H9 (cell line): ENCODE results near the gene KIZ. TPM values are rescaled to one million over a fixed set of nuclear protein-coding genes. Genes with fewer than 3 reads are reported as not detected.
A peak's percentile ranks its signal among the peaks of the same experiment; 100 is the strongest.

ENCODE experiments used
- DNase-seq: peaks from one replicate; pipeline ENCODE4 v3.0.0-alpha.2; 2017
- H2AFZ ChIP-seq: one replicate; pipeline ENCODE4 v1.6.1; 2013; ENCODE audit warnings: mild to moderate bottlenecking, low read length, control low read depth, moderate library complexity
- H2AK5ac ChIP-seq: 2 replicates; pipeline ENCODE4 v1.6.1; 2013; ENCODE audit warnings: low read length, control low read depth, mixed read lengths; ENCODE audit not compliant: insufficient read length
- H2BK120ac ChIP-seq: one replicate; pipeline ENCODE4 v1.6.1; 2013; ENCODE audit warnings: low read depth, mild to moderate bottlenecking, low read length, control low read depth, inconsistent platforms; ENCODE audit not compliant: poor library complexity, severe bottlenecking
- H2BK12ac ChIP-seq: 2 replicates; pipeline ENCODE4 v1.6.1; 2013; ENCODE audit warnings: low read length, control low read depth, mixed read lengths, low read depth; ENCODE audit not compliant: insufficient read length
- H2BK15ac ChIP-seq: 2 replicates; pipeline ENCODE4 v1.6.1; 2013; ENCODE audit warnings: low read depth, low read length, control low read depth
- H2BK20ac ChIP-seq: one replicate; pipeline ENCODE4 v1.6.1; 2013; ENCODE audit warnings: low read depth, mild to moderate bottlenecking, low read length, control low read depth, inconsistent platforms; ENCODE audit not compliant: poor library complexity, severe bottlenecking
- H2BK5ac ChIP-seq: 2 replicates; pipeline ENCODE4 v1.6.1; 2013; ENCODE audit warnings: low read length, control low read depth, mixed read lengths; ENCODE audit not compliant: insufficient read length
- H3K14ac ChIP-seq: 2 replicates; pipeline ENCODE4 v1.6.1; 2013; ENCODE audit warnings: low read length, control low read depth; ENCODE audit not compliant: insufficient read depth
- H3K18ac ChIP-seq: 2 replicates; pipeline ENCODE4 v1.6.1; 2013; ENCODE audit warnings: low read depth, mild to moderate bottlenecking, mixed read lengths, low read length, control low read depth; ENCODE audit not compliant: insufficient read length
- H3K23ac ChIP-seq: 2 replicates; pipeline ENCODE4 v1.6.1; 2013; ENCODE audit warnings: low read length, control low read depth, mixed read lengths, low read depth; ENCODE audit not compliant: insufficient read length
- H3K23me2 ChIP-seq: 2 replicates; pipeline ENCODE4 v1.6.1; 2013; ENCODE audit warnings: low read depth, mild to moderate bottlenecking, mixed read lengths, low read length, control low read depth; ENCODE audit not compliant: insufficient read length, poor library complexity, severe bottlenecking
- H3K27ac ChIP-seq: 2 replicates; pipeline ENCODE4 v1.5.1; 2013; ENCODE audit warnings: low read length, control low read depth, mixed read lengths, low read depth; ENCODE audit not compliant: insufficient read length
- H3K27me3 ChIP-seq: 2 replicates; pipeline ENCODE4 v1.6.1; 2013; ENCODE audit warnings: low read length, control low read depth, inconsistent platforms; ENCODE audit not compliant: insufficient read depth
- H3K4ac ChIP-seq: 2 replicates; pipeline ENCODE4 v1.6.1; 2013; ENCODE audit warnings: low read depth, mild to moderate bottlenecking, control low read depth, inconsistent platforms, low read length, moderate library complexity
- H3K4me1 ChIP-seq: 2 replicates; pipeline ENCODE4 v1.6.1; 2013; ENCODE audit warnings: low read length, control low read depth, inconsistent platforms; ENCODE audit not compliant: insufficient read depth
- H3K4me2 ChIP-seq: 2 replicates; pipeline ENCODE4 v1.6.1; 2013; ENCODE audit warnings: low read length, control low read depth, mixed read lengths; ENCODE audit not compliant: insufficient read length, insufficient read depth
- H3K56ac ChIP-seq: 2 replicates; pipeline ENCODE4 v1.6.1; 2013; ENCODE audit warnings: low read depth, mild to moderate bottlenecking, mixed read lengths, low read length, control low read depth; ENCODE audit not compliant: insufficient read length
- H3K79me1 ChIP-seq: 2 replicates; pipeline ENCODE4 v1.6.1; 2013; ENCODE audit warnings: low read depth, mild to moderate bottlenecking, moderate library complexity, low read length, control low read depth, inconsistent platforms; ENCODE audit not compliant: insufficient read depth, poor library complexity, severe bottlenecking
- H3K79me2 ChIP-seq: 2 replicates; pipeline ENCODE4 v1.6.1; 2013; ENCODE audit warnings: low read length, control low read depth, inconsistent platforms; ENCODE audit not compliant: insufficient read depth
- H3K9ac ChIP-seq: 2 replicates; pipeline ENCODE4 v1.6.1; 2013; ENCODE audit warnings: low read length, control low read depth, mixed read lengths; ENCODE audit not compliant: insufficient read length; ENCODE audit errors: extremely low read depth
- H3K9me3 ChIP-seq: one replicate; pipeline ENCODE4 v1.6.1; 2013; ENCODE audit warnings: low read depth, low read length, inconsistent platforms; ENCODE audit not compliant: control insufficient read depth
- H3T11ph ChIP-seq: one replicate; pipeline ENCODE4 v1.6.1; 2013; ENCODE audit warnings: mild to moderate bottlenecking, low read length, control low read depth, inconsistent platforms
- H4K20me1 ChIP-seq: one replicate; pipeline ENCODE4 v1.6.1; 2013; ENCODE audit not compliant: control insufficient read depth, insufficient read length, insufficient read depth
- H4K5ac ChIP-seq: 2 replicates; pipeline ENCODE4 v1.6.1; 2013; ENCODE audit warnings: low read depth, mild to moderate bottlenecking, mixed read lengths, low read length, control low read depth; ENCODE audit not compliant: insufficient read length
- H4K8ac ChIP-seq: replicated peaks from 2 replicates; pipeline ENCODE4 v1.6.1; 2013; ENCODE audit warnings: low read length, control low read depth, mixed read lengths, low read depth; ENCODE audit not compliant: insufficient read length
- H4K91ac ChIP-seq: 2 replicates; pipeline ENCODE4 v1.6.1; 2013; ENCODE audit warnings: low read depth, mild to moderate bottlenecking, moderate library complexity, mixed read lengths, low read length, control low read depth; ENCODE audit not compliant: insufficient read length
- H3K27ac Mint-ChIP-seq, 3 experiments: 2 replicates in 2 of 3; 3 replicates in 1 of 3; pipeline ENCODE4 v1.8.0; 2020 to 2021; ENCODE audit warnings: mixed read lengths in 3 of 3, mild to moderate bottlenecking in 1 of 3, moderate library complexity in 1 of 3
- H3K27me3 Mint-ChIP-seq: 2 replicates; pipeline ENCODE4 v1.8.0; 2021; ENCODE audit warnings: low read depth, mild to moderate bottlenecking, moderate library complexity, mixed read lengths
- H3K36me3 Mint-ChIP-seq, 3 experiments: 2 replicates in 2 of 3; 3 replicates in 1 of 3; pipeline ENCODE4 v1.8.0; 2020 to 2021; ENCODE audit warnings: low read depth in 3 of 3, mixed read lengths in 3 of 3; ENCODE audit not compliant: insufficient read depth in 1 of 3
- H3K4me1 Mint-ChIP-seq, 2 experiments: 2 replicates each; pipeline ENCODE4 v1.8.0; 2020; ENCODE audit warnings: mixed read lengths in 2 of 2
- H3K4me3 Mint-ChIP-seq, 2 experiments: 2 replicates in 1 of 2; 3 replicates in 1 of 2; pipeline ENCODE4 v1.8.0; 2020 to 2021; ENCODE audit warnings: mild to moderate bottlenecking in 2 of 2, mixed read lengths in 2 of 2, moderate library complexity in 1 of 2
- H3K9me3 Mint-ChIP-seq, 2 experiments: 2 replicates in 1 of 2; 3 replicates in 1 of 2; pipeline ENCODE4 v1.8.0; 2020; ENCODE audit warnings: mild to moderate bottlenecking in 2 of 2, mixed read lengths in 2 of 2, moderate library complexity in 1 of 2
- WGBS: extraction: QIAGEN DNeasy Blood & Tissue Kit; methylation state at CpG from one replicate; pipeline ENCODE4 v1.1.7; 2013; ENCODE audit warnings: missing lambda C conversion rate, low lambda C conversion rate, mixed read lengths; ENCODE audit not compliant: insufficient read length; ENCODE audit errors: extremely low coverage; 5-methylcytosine and 5-hydroxymethylcytosine counted together
- total RNA-seq: library from RNA; stranded (reverse); gene quantifications from 2 replicates; pipeline ENCODE4 v1.2.1, GENCODE V29; 2021
- TF ChIP-seq, protein P1 (sequence below): fragments of 200-600 bp; sonication (generic); conservative IDR thresholded peaks from 3 replicates; pipeline ENCODE4 v1.8.0; 2021; ENCODE audit warnings: antibody characterized with exemption, mild to moderate bottlenecking

Gene KIZ
- total RNA-seq, 1 experiment from 2014 or later = 29.3 TPM

DNA sequence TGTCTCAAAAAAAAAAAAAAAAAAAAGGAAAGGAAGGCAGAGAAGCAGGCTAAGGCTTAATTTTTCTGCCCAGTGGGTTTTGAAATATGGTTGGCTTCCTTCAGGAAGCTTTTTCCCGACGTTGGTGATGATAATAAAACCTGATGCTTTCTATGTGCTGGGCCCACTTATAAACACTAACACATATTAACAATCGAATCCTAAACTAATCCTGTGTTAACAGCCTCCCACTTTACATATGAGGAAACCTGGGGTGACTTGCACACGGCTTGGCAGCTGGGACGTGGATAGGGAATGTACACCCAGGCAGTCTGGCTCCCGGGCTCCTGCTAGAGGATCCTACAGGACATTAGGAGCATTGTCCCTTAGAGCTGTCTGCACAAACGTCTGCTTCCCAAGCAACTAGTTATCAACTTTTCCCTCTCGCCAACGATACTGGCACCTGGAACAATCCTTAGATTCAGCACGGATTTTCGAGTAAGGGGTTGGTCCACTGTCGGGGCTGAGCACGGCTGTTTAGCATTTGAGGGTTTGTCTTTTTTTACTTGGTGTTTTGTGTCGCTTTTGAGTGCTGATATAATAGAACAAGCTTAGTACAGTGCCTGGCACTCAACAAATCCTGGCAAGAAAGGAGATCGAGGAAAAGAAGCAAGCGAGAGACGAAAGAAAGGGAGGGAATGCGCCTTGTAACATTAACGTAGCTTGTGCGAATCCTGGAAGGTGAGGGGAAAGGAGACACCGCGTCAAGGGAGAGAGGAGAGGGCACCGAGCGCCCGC, 622 bp upstream of the KIZ start:
- Histone ChIP-seq H3K27ac (no peak overlapping the region), H4K91ac (no peak overlapping the region), H2AK5ac (no peak overlapping the region), H4K8ac (no peak overlapping the region), H3K4me1 (peaks cover 5% of the 10 kb centered on the region; the same call in 1 of the 2 replicates), H3K79me2 (peaks cover 1% of the 10 kb centered on the region; the same call in 1 of the 2 replicates), H3K18ac (no peak overlapping the region), H2BK15ac (no peak overlapping the region), H2BK12ac (no peak overlapping the region), H3T11ph (no peak overlapping the region), H4K20me1 (no peaks in the 10 kb centered on the region), H2BK20ac (no peak overlapping the region), H3K9ac (no peak overlapping the region), H3K14ac (no peak overlapping the region), H3K4me2 (peak overlapping the region; percentile 59), H3K79me1 (peaks cover 3% of the 10 kb centered on the region), H3K9me3 (no peaks in the 10 kb centered on the region), H4K5ac (no peak overlapping the region), H2BK5ac (no peak overlapping the region), H3K4ac (no peak overlapping the region), H2AFZ (no peak overlapping the region), H3K23ac (no peak overlapping the region), H3K27me3 (no peaks in the 10 kb centered on the region), H2BK120ac (no peak overlapping the region), H3K56ac (no peak overlapping the region), H3K23me2 (peaks cover 8% of the 10 kb centered on the region)
- DNase-seq = no peak
- peak overlapping the region; percentile 87 to 92 for H3K4me3 Mint-ChIP-seq
- peaks cover 4 to 5% of the 10 kb centered on the region in 2 experiments; a peak in 3 of 5 replicates for H3K9me3 Mint-ChIP-seq
- H3K36me3 Mint-ChIP-seq = peaks cover 0 to 5% (median 5%) of the 10 kb centered on the region in 3 experiments; a peak in 4 of 7 replicates
- TF ChIP-seq, protein P1, sequence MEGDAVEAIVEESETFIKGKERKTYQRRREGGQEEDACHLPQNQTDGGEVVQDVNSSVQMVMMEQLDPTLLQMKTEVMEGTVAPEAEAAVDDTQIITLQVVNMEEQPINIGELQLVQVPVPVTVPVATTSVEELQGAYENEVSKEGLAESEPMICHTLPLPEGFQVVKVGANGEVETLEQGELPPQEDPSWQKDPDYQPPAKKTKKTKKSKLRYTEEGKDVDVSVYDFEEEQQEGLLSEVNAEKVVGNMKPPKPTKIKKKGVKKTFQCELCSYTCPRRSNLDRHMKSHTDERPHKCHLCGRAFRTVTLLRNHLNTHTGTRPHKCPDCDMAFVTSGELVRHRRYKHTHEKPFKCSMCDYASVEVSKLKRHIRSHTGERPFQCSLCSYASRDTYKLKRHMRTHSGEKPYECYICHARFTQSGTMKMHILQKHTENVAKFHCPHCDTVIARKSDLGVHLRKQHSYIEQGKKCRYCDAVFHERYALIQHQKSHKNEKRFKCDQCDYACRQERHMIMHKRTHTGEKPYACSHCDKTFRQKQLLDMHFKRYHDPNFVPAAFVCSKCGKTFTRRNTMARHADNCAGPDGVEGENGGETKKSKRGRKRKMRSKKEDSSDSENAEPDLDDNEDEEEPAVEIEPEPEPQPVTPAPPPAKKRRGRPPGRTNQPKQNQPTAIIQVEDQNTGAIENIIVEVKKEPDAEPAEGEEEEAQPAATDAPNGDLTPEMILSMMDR = no peak
- peaks cover 27 to 28% of the 10 kb centered on the region in 2 experiments for H3K4me1 Mint-ChIP-seq
- H3K27ac Mint-ChIP-seq = peak overlapping the region; percentile 37 to 92 (median 87); a peak in 6 of 7 replicates
- H3K27me3 Mint-ChIP-seq = peaks cover 3% of the 10 kb centered on the region; the same call in 1 of the 2 replicates
- no CpG with 5 or more reads among the region's 25 CpGs for WGBS
